Posterior cingulate gyrus (tissue), 11 donors: ENCODE data around the gene DEF6.
A peak's percentile ranks its signal among the peaks of the same experiment; 100 is the strongest.

Source experiments
- DNase-seq, 10 donors: peaks; one replicate each; pipeline versions ENCODE4 v3.0.0 to v3.0.0-alpha.2; 2020 to 2021; ENCODE audit warnings: mixed read lengths in 3 of 10
- intact Hi-C: fragments of 100-400 bp; cut with DNase I; formaldehyde crosslinking; loops from one replicate; pipeline ENCODE4 v1.15.1; 2023

Gene DEF6

GRCh38 chr6:35342258-35343091 is 44.9 kb downstream of the DEF6 start, which contains the start of gene PPARD:
TSS of gene PPARD (plus strand) at chr6:35342558. CDS start at chr6:35411088, 68,530 bp downstream.
- DNase-seq = peak; percentile 97 to 100 (median 99)
- intact Hi-C loops = loop anchor here (1.0 kb wide), 3 partner anchors 73 to 126 kb away; partner anchors contain the start of gene RPL10A

GRCh38 chr6:35343092-35343834 is 45.6 kb downstream of the DEF6 start:
- intact Hi-C loops = no loop called here
- DNase-seq = no peak

- intact Hi-C loops = no loop called here
- no peak for DNase-seq
Measured at GRCh38 chr6:35343835-35344550, 46.4 kb downstream of the DEF6 start.

- DNase-seq = peak in 1 of 10 donors; percentile 45
- intact Hi-C loops = loop anchor here (10.0 kb wide), 1 partner anchor 393 kb away; no protein-coding TSS in a partner anchor
Measured at GRCh38 chr6:35351422-35351821, 53.8 kb downstream of the DEF6 start.

GRCh38 chr6:35352735-35353134 is 55.1 kb downstream of the DEF6 start:
- DNase-seq = no peak
- intact Hi-C loops = loop anchor here (10.0 kb wide), 1 partner anchor 392 kb away; no protein-coding TSS in a partner anchor

- DNase-seq = peak in 1 of 10 donors; percentile 34
- intact Hi-C loops = loop anchor here (10.0 kb wide), 1 partner anchor 390 kb away; no protein-coding TSS in a partner anchor
Measured at GRCh38 chr6:35354361-35355135, 56.9 kb downstream of the DEF6 start.

- DNase-seq = peak in 1 of 10 donors; percentile 12
- intact Hi-C loops = loop anchor here (10.0 kb wide), 1 partner anchor 388 kb away; no protein-coding TSS in a partner anchor
Measured at GRCh38 chr6:35356391-35356790, 58.8 kb downstream of the DEF6 start.

GRCh38 chr6:35357677-35358076 is 60.1 kb downstream of the DEF6 start:
- peak in 1 of 10 donors; percentile 75 for DNase-seq
- intact Hi-C loops = loop anchor here (10.0 kb wide), 1 partner anchor 387 kb away; no protein-coding TSS in a partner anchor

GRCh38 chr6:35358086-35358485 is 60.5 kb downstream of the DEF6 start:
- intact Hi-C loops = loop anchor here (10.0 kb wide), 1 partner anchor 387 kb away; no protein-coding TSS in a partner anchor
- DNase-seq = peak in 1 of 10 donors; percentile 4

GRCh38 chr6:35359346-35359743 is 61.7 kb downstream of the DEF6 start:
- DNase-seq = peak in 1 of 10 donors; percentile 21
- intact Hi-C loops = loop anchor here (10.0 kb wide), 1 partner anchor 385 kb away; no protein-coding TSS in a partner anchor

GRCh38 chr6:35359744-35360348 is 62.2 kb downstream of the DEF6 start:
- intact Hi-C loops = loop anchor here (10.0 kb wide), 1 partner anchor 385 kb away; no protein-coding TSS in a partner anchor
- DNase-seq = peak in 7 of 10 donors; percentile 38 to 89 (median 57)

GRCh38 chr6:35360349-35361138 is 62.9 kb downstream of the DEF6 start:
- peak; percentile 51 to 96 (median 74) for DNase-seq

GRCh38 chr6:35362200-35362599 is 64.6 kb downstream of the DEF6 start:
- intact Hi-C loops = no loop called here
- DNase-seq = peak in 2 of 10 donors; percentile 30 to 70

More at GRCh38 chr6:35360349-35361138, 62.9 kb downstream of the DEF6 start:
- intact Hi-C loops = no loop called here

GRCh38 chr6:35363293-35363750 is 65.7 kb downstream of the DEF6 start:
- intact Hi-C loops = no loop called here
- DNase-seq = peak in 1 of 10 donors; percentile 66

- DNase-seq = no peak
- intact Hi-C loops = no loop called here
Measured at GRCh38 chr6:35365594-35366203, 68.1 kb downstream of the DEF6 start.

GRCh38 chr6:35366204-35366596 is 68.6 kb downstream of the DEF6 start:
- DNase-seq = no peak
- intact Hi-C loops = no loop called here

- intact Hi-C loops = no loop called here
- DNase-seq = peak in 1 of 10 donors; percentile 18
Measured at GRCh38 chr6:35367646-35368037, 70.0 kb downstream of the DEF6 start.
